Activated CD8-positive, alpha-beta memory T cell treated with anti-CD3 and anti-CD28 coated beads, Interleukin-2, amount 50 U/mL, for 1 hour (primary cell): ENCODE measurements around the gene ZFP36L1.

Experiments used
- DNase-seq: peaks from one replicate; pipeline ENCODE4 v3.0.0-alpha.2; 2020; ENCODE audit errors: extremely low read depth

ZFP36L1 gene

DNA sequence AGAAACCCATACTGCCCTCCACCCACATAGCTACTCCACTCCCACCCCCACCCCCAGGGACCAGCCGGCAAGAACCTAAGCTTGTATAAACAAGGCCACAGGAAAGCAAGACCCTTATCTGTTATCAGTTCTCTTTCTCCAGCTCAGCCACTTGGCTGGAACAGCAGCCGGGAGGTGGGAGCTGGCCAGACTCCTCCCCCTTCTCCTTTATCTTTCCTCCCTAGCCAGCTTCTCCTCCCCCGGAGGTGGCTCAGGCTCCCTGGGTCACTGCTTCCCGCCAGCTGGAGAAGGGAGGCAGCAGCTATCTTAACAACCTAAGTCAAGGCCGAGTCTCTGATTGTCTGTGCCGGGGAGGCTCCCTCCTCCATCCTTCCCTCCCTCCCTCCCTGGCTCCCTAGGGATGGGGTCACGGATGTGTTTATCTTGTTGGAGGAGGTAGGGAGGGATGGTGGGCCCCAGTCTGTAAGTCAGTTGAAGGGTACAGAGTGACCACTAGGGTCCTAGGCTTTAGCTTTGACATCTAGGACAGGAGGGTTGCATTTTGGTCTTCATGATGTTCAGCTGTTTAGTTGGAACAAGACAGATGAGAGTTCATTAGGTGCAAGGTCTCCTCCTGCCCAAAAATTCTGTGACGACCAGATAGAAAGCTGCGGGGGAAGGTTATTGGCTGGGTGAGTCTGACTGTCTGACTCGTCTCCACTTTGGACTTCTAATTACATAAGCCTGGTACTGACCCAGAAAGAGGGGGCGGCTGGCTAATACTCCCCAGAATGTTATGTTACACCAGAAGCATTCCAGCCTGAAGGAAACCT lies 29.7 kb downstream of the ZFP36L1 start:
- DNase-seq, result no peak

DNA sequence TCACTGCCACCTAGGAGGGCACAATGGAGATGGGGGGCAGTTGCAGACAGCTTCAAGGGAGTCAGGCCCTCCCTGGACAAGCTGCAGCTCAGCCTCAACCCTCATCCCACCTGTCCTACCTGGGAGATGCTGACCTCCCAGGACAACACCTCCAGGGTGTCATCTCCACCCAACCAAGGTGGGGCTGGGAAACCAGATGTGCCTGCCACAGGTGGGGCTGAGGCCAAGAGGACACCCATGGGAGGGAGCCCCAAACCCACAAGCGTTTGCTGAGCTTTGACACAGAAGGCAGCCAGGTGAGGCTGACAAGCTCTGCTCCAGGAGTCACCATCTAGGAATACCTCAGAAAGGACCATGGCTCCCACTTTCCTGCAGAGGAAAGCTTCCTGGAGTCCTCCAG lies 31.5 kb downstream of the ZFP36L1 start:
- DNase-seq, result no peak

DNA sequence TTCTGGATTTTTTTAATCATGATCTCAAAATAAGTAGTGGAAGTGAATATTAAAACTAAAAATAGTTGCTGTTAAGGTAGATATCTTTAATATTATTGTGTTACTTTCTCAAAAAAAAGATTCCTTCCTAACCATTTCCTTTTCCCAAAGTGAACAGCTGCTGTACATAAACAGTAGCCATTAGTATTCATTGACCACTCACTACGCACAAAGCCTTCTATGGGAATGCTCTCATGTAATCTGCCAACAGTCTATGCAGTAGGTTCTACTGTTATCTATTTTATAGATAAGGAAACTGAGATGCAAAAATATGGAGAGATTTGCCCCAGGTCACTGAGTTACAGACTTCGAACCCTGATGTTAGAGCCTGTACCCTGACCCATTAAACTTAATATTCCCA lies 32.1 kb downstream of the ZFP36L1 start:
- DNase-seq, result no peak

DNA sequence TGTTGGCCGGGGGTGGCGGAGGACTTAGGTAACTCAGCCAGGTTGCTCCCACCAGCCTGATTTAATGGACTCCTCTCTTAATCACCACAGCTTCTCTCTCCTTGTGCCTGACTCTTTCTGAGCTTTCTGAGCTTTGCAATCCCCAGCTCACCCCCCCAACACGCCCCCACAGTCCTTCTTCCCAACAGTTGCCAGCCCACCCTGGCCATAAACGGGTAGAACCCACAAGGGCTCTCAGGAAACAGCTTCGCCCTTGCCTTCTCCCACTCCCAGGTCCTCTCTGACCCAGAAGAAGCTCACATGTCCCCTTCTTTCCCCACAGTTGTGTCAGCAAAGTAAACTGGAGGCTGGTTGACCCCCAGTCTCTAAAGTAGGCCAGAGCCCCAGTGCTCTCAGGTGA lies 32.9 kb downstream of the ZFP36L1 start:
- no peak for DNase-seq

DNA sequence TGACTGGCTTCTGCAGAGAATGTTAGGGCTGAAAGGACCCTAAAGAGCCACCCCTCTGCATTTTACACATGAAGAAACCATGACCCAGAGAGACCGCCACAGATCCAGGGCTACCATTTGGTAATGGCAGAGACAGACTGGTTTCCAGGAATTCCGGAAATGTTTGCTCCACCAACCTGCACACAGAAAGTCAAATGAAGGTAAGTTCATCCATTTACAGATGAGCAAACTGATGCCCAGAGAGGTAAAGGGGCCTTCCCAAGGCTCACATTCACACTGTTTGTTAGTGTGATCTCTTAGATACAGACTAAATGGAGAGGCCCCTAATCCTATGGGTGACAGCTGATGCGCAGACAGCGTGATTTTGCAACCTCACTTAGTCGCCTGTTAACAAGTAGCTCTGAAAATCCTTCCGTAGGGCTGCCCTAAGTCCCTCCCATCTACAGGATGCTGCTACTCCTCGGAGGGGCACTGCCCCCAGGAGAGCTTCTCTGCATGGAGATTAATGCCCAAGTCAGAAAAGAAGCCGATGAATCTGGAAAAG lies 33.8 kb downstream of the ZFP36L1 start:
- DNase-seq, result no peak

DNA sequence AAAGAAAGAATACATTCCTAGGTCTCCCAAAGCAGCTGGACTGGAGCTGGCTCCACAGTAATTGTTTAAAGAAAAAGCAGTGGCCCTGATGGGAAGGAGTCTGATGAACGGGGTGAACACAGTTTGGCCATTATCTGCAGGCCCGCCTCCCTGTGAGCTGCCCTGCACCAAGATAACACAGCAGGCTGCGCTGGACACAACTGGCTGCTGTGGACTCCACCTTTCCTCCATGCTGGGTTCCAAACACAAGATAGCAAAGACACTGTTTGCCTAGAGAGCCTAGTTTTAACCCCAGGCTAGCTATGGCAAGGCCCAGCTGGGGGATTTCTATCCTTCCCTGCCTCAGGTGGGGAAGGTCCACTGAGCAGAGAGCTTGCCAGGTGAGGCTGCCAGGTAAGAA lies 34.6 kb downstream of the ZFP36L1 start:
- DNase-seq, result no peak

DNA sequence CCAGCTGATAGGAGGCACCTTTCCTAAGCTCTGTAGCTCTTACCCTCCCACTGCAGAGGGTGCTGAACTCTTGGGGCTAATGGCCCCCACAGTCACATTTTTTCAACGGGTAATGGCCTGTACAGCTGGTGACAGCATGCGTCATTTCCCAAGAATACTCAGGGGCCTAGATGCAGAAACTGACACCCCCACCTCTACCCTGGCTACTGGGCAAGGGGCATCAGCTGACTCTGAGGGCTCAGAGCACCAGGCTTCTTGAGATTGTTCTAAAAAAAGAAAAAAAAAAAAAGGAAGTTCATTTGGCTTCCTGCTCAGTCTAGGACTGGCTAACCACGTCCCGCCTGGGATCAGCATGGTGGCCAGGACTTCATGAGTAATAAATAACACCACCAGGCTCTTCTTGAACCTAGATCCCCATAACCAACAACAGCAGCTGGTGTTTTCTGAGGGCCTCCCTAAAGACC lies 35.2 kb downstream of the ZFP36L1 start:
- no peak for DNase-seq

DNA sequence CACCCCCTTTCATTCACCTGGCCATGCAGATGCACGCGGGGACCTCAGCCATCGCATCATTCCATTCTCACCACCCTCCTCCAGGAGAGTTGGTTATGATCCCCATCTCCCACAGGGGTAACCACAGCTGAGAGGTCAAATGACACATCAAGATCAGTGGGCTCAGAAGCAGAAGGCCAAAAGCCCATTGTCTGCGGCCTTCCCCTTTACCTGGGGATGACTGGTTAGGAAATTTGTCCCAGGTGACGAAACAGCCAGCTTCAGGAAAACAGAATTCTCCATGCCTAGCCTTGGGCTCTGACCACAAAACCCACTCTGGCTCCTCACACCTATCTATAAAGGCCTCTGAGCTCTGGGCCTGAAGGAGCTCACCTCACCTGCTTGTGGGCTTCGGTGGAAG lies 36.1 kb downstream of the ZFP36L1 start:
- DNase-seq, result no peak

DNA sequence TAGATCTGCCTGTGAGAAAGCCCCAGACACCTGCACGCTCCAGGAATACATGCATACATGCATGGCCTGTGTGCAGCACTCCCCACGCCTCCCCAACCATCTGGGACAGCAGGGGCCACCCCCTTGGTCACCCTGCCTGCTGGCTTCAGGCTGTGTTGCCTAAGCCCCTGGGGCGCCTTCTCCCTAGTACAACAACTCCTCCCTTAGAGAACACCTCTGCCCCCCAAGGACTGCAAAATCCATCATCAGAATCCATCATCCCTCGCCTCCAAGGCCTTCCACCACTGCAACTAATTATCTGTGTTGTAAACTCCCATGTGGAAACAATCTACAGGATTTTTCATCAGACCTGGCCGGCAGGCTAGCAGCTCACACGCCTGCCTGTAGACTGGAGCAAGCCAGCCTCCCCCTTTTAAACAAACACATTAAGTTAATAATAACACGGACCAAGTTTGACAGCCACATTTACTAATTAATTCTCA lies 36.8 kb downstream of the ZFP36L1 start:
- no peak for DNase-seq

DNA sequence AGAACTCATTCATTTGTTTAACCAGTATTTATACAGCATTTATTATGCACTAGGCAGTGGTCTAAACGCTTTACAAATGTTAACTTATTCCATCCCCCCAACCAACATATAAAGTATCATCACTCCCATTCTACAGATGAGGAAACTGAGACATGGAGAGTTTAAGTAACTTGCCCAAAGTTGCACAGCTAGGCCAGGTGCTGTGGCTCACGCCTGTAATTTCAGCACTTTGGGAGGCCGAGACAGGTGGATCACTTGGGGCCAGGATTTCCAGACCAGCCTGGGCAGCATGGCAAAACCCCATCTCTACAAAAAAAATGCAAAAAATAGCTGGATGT lies 37.9 kb downstream of the ZFP36L1 start:
- no peak for DNase-seq

DNA sequence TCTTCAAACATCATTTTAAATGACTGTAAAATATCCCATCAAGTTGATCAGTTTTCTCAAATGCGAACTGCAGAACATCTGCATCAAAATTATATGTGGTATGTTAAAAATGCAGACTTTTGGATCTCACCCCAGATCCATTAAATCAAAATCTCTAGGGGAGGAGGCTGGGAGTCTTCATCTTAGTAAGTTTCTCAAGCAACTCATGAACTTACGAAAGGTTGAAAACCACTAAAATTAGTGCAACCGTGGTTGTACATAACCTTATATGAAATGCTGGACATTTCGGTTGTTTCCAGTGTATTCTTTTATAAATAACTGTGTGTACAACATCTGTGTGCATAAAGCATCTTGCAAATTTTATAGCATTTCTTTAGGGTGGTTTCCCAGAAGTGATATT lies 39.2 kb downstream of the ZFP36L1 start:
- no peak for DNase-seq

DNA sequence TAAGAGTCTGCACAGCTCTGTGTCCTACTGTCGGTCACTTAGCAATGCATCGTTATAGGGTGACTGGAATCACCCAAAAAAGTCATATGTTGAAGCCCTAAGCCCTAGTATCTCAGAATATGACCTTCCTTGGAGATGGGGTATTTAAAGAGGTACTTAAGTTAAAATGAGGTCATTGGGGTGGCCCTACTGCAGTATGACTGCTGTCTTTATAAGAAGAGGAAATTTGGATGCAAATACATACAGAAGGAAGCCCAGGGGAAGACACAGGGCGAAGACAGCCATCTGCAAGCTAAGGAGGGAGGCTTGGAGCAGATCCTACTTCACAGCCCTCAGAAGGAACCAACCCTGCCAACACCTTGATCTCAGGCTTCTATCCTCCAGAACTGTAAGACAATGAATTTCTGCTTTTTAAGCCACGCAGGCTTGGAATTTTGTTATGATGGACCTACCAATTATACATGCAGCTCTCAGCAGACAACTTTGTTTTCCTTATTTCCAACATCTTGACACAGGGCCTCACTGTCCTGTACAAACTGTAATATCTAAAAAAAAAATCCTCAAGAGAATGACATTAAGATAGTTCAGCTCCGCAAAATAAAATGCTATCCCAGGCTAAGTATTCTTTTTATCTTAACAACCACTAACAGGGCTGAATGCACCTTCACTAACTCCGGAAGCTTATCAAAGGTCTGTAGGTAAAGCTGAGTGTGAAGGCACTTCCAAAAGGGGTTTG lies 40.4 kb downstream of the ZFP36L1 start:
- no peak for DNase-seq

DNA sequence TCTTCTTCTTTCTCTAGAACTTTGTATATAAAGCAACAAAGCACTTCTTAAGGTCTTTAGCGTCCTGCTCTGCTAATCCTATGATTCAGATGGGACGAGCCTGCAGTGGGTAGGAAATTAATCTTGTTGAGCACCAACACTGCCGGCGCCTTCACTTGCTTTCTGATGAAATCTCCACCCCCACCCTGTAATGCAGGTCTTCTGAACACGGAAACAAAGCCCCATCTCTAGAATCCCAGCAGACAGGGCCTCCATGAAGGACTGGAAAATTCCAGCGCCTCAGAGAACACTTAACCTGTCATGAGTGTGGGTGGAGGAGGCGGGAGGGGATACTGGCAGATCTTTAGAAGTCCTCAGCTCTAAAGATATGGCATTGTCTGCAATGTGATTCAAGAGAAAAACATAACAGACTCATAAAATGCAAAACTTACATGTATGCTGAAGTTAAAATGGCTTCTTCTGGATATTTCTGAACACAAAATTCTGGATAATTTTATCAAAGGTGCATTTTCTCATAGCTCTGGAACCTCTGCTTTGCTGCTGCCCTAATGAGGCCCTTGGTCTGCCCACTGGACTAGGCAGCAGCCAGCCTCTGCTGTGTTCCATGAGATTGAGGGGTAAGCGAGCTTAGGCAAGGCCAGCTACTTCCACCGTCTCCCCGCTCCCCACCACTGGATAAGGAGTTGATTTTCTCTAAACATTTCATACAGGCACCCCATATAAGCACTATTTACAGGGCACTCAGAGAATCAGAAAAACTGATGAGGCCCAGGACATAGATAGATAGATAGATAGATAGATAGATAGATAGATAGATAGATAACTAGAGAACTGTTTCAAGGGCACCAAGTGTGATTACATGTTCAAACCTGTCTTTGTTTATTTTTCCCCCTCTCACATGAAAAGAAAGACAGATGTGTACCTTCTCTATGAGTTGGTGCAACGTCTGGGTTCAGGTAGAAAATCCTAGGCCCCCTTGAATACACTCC lies 43.1 kb downstream of the ZFP36L1 start:
- no peak for DNase-seq

DNA sequence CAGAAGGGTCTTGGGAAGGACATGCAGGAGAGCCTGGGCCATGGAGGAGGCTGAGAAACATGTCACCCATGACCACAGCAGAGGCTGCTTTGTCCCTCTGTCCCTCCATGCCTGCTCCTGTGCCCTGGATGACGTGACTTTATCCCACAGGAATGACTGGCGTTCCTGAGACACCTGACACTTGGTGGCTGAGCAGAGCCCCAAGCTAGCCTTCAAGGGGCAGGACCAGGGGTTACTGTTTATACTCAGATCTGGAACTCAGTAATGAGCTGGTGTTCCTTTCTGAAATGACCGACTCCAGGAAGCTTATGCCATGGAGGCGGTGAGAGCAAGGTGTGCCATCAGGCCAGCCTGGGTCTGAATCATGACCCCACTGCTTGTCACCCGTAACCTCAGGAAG lies 44.2 kb downstream of the ZFP36L1 start:
- no peak for DNase-seq

DNA sequence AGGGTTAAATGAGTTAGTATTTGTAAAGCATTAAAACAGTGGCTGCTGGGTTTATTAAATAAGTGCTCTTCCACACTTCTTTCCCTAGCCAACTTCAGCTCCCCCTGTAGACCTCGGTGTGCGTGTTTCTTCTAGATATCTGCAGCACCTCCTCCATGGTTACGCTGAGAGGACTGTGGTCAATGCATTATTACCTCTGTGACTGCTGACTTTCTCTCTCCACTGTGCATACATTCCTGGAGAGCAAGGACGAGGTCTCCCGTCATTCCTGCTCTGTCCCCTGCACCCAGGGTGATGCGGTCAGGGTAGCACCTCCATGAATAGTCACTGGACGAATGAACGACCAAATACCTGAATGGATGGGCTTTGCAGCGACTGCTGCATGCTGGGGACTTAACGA lies 44.6 kb downstream of the ZFP36L1 start:
- DNase-seq, result no peak

DNA sequence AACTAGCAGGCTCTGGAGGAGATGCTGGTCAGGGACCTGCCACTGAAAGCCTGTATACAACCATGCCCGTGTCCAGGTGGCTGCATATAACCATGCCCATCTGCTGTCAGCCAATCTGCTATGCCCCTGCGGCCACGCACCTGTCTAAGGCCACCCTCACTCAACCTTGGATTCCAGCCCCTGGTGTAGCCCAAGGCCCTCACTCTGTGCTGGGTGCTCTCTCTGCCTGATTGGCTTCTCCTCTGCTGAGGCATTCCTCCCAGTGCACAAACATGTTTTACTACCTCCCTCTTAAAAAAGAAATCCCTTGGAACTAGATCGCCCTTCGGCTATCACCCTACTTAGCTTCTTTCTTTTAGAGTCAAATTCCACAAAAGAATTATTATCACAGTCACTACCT lies 45.5 kb downstream of the ZFP36L1 start:
- no peak for DNase-seq

DNA sequence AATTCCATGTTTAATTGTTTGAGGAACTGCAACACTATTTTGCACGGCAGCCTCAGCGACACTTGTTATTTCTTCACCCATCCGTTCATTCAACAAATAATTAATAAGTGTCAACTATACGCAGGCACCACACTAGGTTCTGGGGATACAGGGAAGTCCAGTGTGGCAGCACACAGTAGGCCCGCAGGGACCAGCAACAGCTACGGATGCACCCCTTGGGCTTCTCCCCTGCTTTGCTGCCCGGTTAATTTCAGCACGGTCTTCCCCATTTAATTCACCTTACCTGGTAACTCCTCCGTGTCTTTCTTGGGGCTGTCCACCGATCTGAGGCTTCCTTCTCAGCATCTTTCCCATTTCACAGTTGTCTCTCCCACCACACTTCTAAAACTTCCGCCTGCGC lies 48.3 kb downstream of the ZFP36L1 start:
- no peak for DNase-seq

DNA sequence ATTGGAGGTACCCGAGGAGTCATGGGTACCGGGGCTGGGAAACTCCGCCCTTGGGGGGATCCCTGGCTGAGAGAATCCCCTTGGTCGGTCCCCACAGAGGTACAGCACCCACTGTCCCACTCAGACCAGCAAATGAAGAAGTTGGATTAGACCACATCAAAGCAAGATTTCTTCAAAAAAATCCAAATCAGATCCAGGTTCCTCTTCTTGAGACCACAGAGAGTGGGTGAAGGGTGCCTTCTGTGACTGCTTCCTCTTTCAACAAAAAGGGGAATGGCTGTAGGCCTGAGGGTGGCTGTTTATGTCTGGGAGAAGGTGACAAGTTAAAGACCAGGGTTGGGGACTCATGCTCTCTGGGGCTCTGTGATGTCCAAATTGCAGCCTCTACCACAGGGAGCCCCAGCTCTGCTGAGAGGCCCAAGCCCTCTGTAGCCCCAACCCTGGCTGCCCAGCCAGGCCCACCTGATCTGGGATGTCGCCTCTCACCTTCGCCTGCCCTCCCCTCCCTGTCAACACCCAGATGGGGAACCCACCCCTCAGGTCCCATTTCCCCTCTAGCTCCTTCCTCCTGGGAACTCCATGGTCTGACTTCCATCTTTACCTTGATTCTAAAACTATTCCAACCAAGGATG lies 50.9 kb downstream of the ZFP36L1 start:
- no peak for DNase-seq

DNA sequence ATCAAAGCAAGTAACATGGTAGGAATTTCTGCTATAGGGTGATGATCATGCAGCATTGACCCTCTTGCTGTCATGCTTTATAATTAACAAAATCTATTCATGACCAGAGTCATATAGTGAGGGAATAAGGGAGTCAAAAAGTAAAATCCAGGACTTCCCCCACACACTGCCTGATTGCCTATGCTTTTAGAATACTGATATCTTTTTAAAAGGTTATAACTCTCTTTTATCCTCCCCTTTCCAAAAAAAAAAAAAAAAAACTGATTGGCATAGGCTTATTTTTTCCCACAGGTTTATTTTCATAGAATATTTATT lies 51.4 kb downstream of the ZFP36L1 start:
- DNase-seq, result no peak

DNA sequence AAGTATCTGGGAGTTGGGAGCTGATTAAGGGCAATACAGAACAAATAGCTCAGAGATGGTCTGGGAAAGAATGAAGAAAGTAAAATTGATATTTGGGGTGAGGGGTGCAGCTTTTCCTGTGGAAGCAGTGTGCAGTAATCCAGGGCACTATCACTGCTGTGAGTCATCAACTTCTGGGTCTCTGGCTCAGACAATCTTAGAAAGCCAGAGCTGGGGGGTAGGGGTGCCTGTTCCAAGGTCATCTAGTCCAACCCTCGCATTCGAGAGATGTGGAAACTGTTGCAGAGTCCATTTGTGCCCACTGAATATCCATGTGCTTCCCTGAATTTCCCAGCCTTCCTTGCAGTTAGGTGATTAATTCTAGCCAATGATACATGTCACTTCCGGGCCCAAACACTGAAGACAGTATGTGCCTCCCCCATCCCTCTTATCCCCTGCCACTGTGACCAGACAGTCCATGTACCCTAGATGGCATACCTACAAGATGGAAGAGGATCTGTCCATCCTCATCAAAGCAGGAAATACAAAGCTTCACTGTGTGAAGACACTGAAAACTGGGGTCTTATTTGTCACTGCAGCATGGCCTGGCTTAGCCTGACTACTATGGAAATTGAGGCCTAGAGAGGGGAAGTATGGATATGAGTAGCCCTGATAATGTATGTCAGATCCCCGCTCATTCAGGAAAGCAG lies 51.9 kb downstream of the ZFP36L1 start:
- DNase-seq, result no peak

DNA sequence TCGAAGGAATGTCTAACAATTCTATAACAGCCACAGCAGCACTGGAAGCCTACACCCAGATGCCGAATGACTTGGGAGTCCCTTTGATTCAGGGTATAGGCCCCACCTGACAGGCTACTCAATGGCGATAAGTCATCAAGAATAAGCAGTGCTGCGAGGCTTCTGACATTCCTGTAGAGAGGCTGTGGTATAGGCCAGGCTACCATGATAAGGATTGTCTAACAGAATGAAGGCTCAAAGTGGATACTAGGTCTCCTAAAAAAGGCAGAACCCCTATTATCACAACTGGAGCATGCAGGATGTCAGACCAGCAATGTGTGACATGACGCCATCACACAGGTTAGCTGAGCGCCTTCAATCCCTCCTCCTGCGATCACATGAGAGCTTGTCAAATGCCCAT lies 53.2 kb downstream of the ZFP36L1 start:
- no peak for DNase-seq
